ENCODE data around the gene PAWR. TPM values are rescaled to one million over a fixed set of nuclear protein-coding genes. Genes with fewer than 3 reads are reported as not detected.

PAWR gene
- total and polyA plus RNA-seq, 9 of the 15 experiments (the other 6 are each of a cell fraction or from before 2014, with no cell fraction given): 0.82 TPM; not detected in 8

DNA sequence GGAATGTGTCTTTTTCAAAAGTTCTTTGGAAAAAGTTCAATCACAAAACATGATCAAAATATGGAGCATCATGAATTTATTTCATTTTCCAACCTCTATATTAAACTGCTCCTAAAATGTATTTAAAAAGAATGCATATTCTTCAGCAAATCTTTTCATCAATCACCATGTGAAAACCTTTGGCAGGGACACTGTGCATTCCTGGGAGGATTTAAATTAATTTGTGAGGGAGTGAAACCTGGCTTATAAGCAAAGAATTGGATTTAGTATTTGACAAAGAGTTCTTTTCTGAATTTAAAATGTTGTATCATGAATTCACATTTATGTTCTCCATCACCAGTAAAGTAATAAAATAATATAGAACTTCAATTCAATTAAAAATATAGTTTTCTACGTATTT lies 38.2 kb downstream of the PAWR start (continued):
- TF ChIP-seq, protein P1, sequence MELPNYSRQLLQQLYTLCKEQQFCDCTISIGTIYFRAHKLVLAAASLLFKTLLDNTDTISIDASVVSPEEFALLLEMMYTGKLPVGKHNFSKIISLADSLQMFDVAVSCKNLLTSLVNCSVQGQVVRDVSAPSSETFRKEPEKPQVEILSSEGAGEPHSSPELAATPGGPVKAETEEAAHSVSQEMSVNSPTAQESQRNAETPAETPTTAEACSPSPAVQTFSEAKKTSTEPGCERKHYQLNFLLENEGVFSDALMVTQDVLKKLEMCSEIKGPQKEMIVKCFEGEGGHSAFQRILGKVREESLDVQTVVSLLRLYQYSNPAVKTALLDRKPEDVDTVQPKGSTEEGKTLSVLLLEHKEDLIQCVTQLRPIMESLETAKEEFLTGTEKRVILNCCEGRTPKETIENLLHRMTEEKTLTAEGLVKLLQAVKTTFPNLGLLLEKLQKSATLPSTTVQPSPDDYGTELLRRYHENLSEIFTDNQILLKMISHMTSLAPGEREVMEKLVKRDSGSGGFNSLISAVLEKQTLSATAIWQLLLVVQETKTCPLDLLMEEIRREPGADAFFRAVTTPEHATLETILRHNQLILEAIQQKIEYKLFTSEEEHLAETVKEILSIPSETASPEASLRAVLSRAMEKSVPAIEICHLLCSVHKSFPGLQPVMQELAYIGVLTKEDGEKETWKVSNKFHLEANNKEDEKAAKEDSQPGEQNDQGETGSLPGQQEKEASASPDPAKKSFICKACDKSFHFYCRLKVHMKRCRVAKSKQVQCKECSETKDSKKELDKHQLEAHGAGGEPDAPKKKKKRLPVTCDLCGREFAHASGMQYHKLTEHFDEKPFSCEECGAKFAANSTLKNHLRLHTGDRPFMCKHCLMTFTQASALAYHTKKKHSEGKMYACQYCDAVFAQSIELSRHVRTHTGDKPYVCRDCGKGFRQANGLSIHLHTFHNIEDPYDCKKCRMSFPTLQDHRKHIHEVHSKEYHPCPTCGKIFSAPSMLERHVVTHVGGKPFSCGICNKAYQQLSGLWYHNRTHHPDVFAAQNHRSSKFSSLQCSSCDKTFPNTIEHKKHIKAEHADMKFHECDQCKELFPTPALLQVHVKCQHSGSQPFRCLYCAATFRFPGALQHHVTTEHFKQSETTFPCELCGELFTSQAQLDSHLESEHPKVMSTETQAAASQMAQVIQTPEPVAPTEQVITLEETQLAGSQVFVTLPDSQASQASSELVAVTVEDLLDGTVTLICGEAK (IDR thresholded peaks at IDR 0.05): no peak
- TF ChIP-seq, protein P1 (CRISPR knock-in tag; IDR thresholded peaks at IDR 0.05): no peak
- TF ChIP-seq, protein P2, sequence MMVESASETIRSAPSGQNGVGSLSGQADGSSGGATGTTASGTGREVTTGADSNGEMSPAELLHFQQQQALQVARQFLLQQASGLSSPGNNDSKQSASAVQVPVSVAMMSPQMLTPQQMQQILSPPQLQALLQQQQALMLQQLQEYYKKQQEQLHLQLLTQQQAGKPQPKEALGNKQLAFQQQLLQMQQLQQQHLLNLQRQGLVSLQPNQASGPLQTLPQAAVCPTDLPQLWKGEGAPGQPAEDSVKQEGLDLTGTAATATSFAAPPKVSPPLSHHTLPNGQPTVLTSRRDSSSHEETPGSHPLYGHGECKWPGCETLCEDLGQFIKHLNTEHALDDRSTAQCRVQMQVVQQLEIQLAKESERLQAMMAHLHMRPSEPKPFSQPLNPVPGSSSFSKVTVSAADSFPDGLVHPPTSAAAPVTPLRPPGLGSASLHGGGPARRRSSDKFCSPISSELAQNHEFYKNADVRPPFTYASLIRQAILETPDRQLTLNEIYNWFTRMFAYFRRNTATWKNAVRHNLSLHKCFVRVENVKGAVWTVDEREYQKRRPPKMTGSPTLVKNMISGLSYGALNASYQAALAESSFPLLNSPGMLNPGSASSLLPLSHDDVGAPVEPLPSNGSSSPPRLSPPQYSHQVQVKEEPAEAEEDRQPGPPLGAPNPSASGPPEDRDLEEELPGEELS (CRISPR knock-in tag; IDR thresholded peaks at IDR 0.05; ENCODE audit: borderline replicate concordance): no peak
- TF ChIP-seq, protein P3, sequence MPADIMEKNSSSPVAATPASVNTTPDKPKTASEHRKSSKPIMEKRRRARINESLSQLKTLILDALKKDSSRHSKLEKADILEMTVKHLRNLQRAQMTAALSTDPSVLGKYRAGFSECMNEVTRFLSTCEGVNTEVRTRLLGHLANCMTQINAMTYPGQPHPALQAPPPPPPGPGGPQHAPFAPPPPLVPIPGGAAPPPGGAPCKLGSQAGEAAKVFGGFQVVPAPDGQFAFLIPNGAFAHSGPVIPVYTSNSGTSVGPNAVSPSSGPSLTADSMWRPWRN (IDR thresholded peaks at IDR 0.05; ENCODE audit: low read depth): no peak
- TF ChIP-seq, protein P4, sequence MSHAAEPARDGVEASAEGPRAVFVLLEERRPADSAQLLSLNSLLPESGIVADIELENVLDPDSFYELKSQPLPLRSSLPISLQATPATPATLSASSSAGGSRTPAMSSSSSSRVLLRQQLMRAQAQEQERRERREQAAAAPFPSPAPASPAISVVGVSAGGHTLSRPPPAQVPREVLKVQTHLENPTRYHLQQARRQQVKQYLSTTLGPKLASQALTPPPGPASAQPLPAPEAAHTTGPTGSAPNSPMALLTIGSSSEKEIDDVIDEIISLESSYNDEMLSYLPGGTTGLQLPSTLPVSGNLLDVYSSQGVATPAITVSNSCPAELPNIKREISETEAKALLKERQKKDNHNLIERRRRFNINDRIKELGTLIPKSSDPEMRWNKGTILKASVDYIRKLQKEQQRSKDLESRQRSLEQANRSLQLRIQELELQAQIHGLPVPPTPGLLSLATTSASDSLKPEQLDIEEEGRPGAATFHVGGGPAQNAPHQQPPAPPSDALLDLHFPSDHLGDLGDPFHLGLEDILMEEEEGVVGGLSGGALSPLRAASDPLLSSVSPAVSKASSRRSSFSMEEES (CRISPR knock-in tag; IDR thresholded peaks at IDR 0.05): no peak
- TF ChIP-seq BRF1 (IDR thresholded peaks at IDR 0.05; ENCODE audit: borderline replicate concordance, extremely low read depth, insufficient read length): no peak
- TF ChIP-seq, protein P5, sequence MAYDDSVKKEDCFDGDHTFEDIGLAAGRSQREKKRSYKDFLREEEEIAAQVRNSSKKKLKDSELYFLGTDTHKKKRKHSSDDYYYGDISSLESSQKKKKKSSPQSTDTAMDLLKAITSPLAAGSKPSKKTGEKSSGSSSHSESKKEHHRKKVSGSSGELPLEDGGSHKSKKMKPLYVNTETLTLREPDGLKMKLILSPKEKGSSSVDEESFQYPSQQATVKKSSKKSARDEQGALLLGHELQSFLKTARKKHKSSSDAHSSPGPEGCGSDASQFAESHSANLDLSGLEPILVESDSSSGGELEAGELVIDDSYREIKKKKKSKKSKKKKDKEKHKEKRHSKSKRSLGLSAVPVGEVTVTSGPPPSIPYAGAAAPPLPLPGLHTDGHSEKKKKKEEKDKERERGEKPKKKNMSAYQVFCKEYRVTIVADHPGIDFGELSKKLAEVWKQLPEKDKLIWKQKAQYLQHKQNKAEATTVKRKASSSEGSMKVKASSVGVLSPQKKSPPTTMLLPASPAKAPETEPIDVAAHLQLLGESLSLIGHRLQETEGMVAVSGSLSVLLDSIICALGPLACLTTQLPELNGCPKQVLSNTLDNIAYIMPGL (CRISPR knock-in tag; IDR thresholded peaks at IDR 0.05): no peak

All from K562 (cell line).